Measurements from ENCODE around the gene CENPU.

Gene CENPU

DNA sequence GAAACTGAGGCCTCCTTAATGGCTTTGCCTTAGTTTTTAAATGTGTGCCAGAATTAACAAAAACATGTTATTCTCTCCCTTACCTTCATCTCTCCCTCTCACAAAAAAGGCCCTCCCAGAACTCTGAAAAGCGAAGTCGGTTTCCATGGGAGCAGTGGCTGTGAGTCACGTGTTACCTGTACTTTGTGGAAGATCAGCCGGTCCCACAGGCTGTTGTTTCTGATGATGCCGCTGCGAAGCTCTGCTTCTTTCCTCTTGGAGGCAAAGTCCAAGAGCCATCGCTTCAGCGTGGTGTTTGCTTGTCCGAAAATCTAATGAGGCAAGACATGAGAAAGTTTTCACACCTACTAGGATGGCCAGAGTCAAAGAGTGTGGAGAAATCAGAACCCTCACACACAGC lies 32.5 kb upstream of the CENPU start:
- Histone ChIP-seq H3K36me3 (ENCODE audit: control insufficient read depth in 2 of 2, insufficient read depth in 2 of 2, low read length in 2 of 2) (peaks cover 54 to 58% of the 10 kb centered on the region in 2 donors), H3K27ac (ENCODE audit: low read length) (no peak overlapping the region), H3K9me3 (ENCODE audit: control insufficient read depth in 2 of 2, low read length in 2 of 2) (no peaks in the 10 kb centered on the region), H3K27me3 (ENCODE audit: control insufficient read depth in 1 of 2, insufficient read depth in 2 of 2, low read length in 2 of 2) (no peaks in the 10 kb centered on the region), H3K9ac (ENCODE audit: low read length in 2 of 2) (no peak overlapping the region), H3K4me1 (ENCODE audit: control insufficient read depth, insufficient read depth, low read length) (peaks cover 3% of the 10 kb centered on the region), H3K4me3 (ENCODE audit: low read length in 2 of 2) (no peak overlapping the region)

DNA sequence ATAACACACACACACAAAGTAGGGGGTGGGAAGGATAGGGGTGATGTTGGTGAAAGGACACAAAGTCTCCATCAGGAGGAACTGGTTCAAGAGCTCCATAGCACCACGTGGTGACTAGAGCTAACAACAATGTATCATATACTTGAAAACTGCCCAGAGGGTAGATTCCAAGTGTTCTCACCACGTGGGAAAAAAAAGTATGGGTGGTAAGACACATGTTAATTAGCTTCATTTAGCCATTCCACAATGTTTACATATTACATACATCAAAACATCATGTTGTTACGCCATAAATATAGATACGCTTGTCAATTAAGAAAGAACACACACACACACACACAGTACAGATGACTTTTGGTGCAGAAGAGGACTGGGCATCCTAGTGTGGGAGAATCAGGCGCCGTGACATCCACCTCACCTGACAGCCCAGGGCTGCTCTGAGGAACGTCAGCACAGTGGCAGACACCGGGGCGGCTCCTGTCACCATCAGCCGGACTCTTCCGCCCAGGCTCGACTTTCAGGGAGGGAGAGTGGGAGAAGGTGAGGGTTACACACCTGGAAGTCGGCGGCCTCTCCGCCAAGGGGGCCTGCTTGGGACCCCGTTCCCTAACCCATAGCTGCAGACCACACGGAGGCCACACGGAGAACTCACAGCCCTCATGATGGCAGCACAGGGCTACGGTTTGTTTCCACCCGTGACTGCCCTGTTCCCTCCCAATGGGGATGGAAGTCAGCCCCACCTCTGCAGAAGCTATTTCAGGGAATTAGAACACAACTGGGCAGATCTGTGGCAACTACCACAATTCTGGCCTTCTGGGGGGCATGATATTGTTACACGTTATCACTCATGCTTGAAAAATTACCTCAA lies 31.8 kb upstream of the CENPU start:
- Histone ChIP-seq H3K27ac (ENCODE audit: low read length) (no peak overlapping the region), H3K4me1 (ENCODE audit: control insufficient read depth, insufficient read depth, low read length) (peaks cover 3% of the 10 kb centered on the region), H3K4me3 (ENCODE audit: low read length in 2 of 2) (no peak overlapping the region), H3K9me3 (ENCODE audit: control insufficient read depth in 2 of 2, low read length in 2 of 2) (no peaks in the 10 kb centered on the region), H3K9ac (ENCODE audit: low read length in 2 of 2) (no peak overlapping the region), H3K36me3 (ENCODE audit: control insufficient read depth in 2 of 2, insufficient read depth in 2 of 2, low read length in 2 of 2) (peaks cover 58 to 64% of the 10 kb centered on the region in 2 donors), H3K27me3 (ENCODE audit: control insufficient read depth in 1 of 2, insufficient read depth in 2 of 2, low read length in 2 of 2) (no peaks in the 10 kb centered on the region)

- H3K36me3 ChIP-seq (ENCODE audit: control insufficient read depth in 2 of 2, insufficient read depth in 2 of 2, low read length in 2 of 2), result peaks cover 57 to 66% of the 10 kb centered on the region in 2 donors
- H3K27ac ChIP-seq (ENCODE audit: low read length), result no peak overlapping the region
- no peak overlapping the region for H3K9ac ChIP-seq (ENCODE audit: low read length in 2 of 2)
- H3K4me1 ChIP-seq (ENCODE audit: control insufficient read depth, insufficient read depth, low read length), result peaks cover 3% of the 10 kb centered on the region
- H3K27me3 ChIP-seq (ENCODE audit: control insufficient read depth in 1 of 2, insufficient read depth in 2 of 2, low read length in 2 of 2), result no peaks in the 10 kb centered on the region
- H3K9me3 ChIP-seq (ENCODE audit: control insufficient read depth in 2 of 2, low read length in 2 of 2), result no peaks in the 10 kb centered on the region
- no peak overlapping the region for H3K4me3 ChIP-seq (ENCODE audit: low read length in 2 of 2)
Observed at GRCh38 chr4:184764601-184765000, 30.7 kb upstream of the CENPU start.

DNA sequence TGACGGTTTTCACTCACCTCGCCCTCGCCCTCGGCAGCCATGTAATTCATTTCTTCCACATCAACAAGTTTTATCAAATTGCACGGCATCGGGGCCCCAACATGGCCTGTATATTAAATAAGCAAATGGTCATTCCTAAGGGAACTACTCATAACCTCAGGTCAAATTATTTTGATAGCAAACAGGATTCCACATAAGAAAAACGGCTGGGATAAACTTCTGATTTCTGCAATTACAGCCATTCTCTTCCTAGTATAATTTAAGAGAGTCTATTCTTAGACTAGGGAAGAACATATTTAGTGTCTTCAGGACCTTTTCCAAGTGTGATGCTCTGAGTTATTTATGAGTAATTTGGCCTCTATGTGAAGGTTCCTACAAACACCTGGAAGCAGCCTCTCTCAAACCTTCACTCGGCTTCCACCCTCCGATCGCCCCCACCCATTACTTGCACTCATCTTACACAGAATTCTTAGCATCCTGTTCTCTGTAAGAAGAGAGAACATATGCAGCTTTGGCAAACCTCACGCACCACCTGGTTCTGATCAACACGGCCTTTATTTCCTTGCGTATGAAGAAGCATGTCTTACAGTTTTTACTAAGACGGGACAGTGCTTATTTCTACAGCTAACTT lies 29.4 kb upstream of the CENPU start:
- Histone ChIP-seq H3K27ac (ENCODE audit: low read length) (no peak overlapping the region), H3K4me1 (ENCODE audit: control insufficient read depth, insufficient read depth, low read length) (peaks cover 3% of the 10 kb centered on the region)

DNA sequence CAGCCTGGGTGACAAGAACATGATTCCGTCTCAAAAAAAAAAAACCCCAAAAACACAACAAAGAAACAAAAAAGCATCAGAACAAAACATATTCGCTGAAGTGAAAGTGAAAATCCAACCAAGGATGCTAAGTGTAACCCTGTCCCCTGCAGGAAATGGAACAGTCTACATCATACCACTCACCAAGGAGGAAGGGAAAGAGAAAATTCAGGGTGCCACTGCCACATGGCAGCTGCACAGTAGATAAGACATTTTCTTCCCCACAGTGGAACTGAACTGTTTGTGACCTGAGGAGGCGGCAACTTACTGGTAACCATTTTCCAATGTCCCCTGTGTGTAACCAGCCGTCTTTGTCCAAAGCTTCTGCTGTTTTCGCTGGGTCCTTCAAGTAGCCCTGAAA lies 28.2 kb upstream of the CENPU start:
- no peaks in the 10 kb centered on the region for H3K9me3 ChIP-seq (ENCODE audit: control insufficient read depth in 2 of 2, low read length in 2 of 2)
- no peak overlapping the region for H3K4me3 ChIP-seq (ENCODE audit: low read length in 2 of 2)
- H3K27me3 ChIP-seq (ENCODE audit: control insufficient read depth in 1 of 2, insufficient read depth in 2 of 2, low read length in 2 of 2), result no peaks in the 10 kb centered on the region
- no peak overlapping the region for H3K27ac ChIP-seq (ENCODE audit: low read length)
- H3K36me3 ChIP-seq (ENCODE audit: control insufficient read depth in 2 of 2, insufficient read depth in 2 of 2, low read length in 2 of 2), result peaks cover 44 to 53% of the 10 kb centered on the region in 2 donors
- H3K9ac ChIP-seq (ENCODE audit: low read length in 2 of 2), result no peak overlapping the region
- H3K4me1 ChIP-seq (ENCODE audit: control insufficient read depth, insufficient read depth, low read length), result peaks cover 3% of the 10 kb centered on the region

More for the DNA sequence above, 29.4 kb upstream of the CENPU start:
- Histone ChIP-seq H3K27me3 (ENCODE audit: control insufficient read depth in 1 of 2, insufficient read depth in 2 of 2, low read length in 2 of 2) (no peaks in the 10 kb centered on the region), H3K9me3 (ENCODE audit: control insufficient read depth in 2 of 2, low read length in 2 of 2) (no peaks in the 10 kb centered on the region), H3K4me3 (ENCODE audit: low read length in 2 of 2) (no peak overlapping the region), H3K9ac (ENCODE audit: low read length in 2 of 2) (no peak overlapping the region), H3K36me3 (ENCODE audit: control insufficient read depth in 2 of 2, insufficient read depth in 2 of 2, low read length in 2 of 2) (peaks cover 52 to 59% of the 10 kb centered on the region in 2 donors)

- Histone ChIP-seq H3K27me3 (ENCODE audit: control insufficient read depth in 1 of 2, insufficient read depth in 2 of 2, low read length in 2 of 2) (no peaks in the 10 kb centered on the region), H3K4me3 (ENCODE audit: low read length in 2 of 2) (no peak overlapping the region), H3K36me3 (ENCODE audit: control insufficient read depth in 2 of 2, insufficient read depth in 2 of 2, low read length in 2 of 2) (peaks cover 38 to 48% of the 10 kb centered on the region in 2 donors), H3K9me3 (ENCODE audit: control insufficient read depth in 2 of 2, low read length in 2 of 2) (no peaks in the 10 kb centered on the region), H3K4me1 (ENCODE audit: control insufficient read depth, insufficient read depth, low read length) (peaks cover 3% of the 10 kb centered on the region), H3K9ac (ENCODE audit: low read length in 2 of 2) (no peak overlapping the region), H3K27ac (ENCODE audit: low read length) (no peak overlapping the region)
Observed at GRCh38 chr4:184760681-184761080, 26.8 kb upstream of the CENPU start.

DNA sequence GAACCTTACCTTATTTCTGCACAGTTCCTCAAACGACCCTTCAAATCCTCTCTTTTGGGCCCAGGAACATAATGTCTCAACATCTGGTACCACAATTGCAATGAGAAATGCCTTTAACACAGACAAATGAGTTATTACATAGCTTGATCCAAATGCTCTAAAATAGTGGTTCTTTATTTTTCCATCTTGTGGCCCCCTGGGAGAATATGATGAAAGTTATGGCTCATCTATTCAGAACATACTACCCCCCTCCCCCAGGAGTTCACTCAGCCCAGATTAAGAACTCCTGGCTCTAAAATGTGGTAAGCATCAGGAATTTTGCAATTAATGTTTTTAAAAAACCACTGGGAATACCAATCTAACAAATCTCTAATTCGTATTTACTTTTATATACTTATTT lies 23.9 kb upstream of the CENPU start:
- H3K27ac ChIP-seq (ENCODE audit: low read length), result no peak overlapping the region
- no peaks in the 10 kb centered on the region for H3K27me3 ChIP-seq (ENCODE audit: control insufficient read depth in 1 of 2, insufficient read depth in 2 of 2, low read length in 2 of 2)
- H3K9ac ChIP-seq (ENCODE audit: low read length in 2 of 2), result no peak overlapping the region
- H3K9me3 ChIP-seq (ENCODE audit: control insufficient read depth in 2 of 2, low read length in 2 of 2), result no peaks in the 10 kb centered on the region
- no peak overlapping the region for H3K4me3 ChIP-seq (ENCODE audit: low read length in 2 of 2)
- H3K4me1 ChIP-seq (ENCODE audit: control insufficient read depth, insufficient read depth, low read length), result peaks cover under 1% of the 10 kb centered on the region
- H3K36me3 ChIP-seq (ENCODE audit: control insufficient read depth in 2 of 2, insufficient read depth in 2 of 2, low read length in 2 of 2), result peaks cover 31 to 32% of the 10 kb centered on the region in 2 donors

DNA sequence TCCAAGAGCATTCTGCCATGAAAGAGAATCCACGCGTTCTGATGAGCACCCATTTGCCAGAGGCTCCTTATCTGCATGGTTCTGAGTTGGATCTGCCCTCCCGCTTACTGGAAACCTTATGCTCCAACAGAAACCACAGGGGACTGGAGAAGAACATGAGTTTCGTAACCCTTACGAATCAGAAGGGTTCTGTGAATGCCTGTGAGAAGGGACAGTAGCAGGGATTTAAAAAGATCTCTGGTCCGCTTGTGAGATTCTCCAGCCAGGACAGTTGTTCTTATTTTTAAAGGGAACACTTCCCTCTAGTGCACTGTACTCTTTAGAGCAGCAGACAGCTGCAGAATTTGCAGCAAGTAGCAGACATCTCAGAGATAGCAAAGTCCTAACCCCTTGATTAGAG lies 22.5 kb upstream of the CENPU start:
- Histone ChIP-seq H3K27ac (ENCODE audit: low read length) (no peak overlapping the region), H3K4me1 (ENCODE audit: control insufficient read depth, insufficient read depth, low read length) (no peaks in the 10 kb centered on the region), H3K9me3 (ENCODE audit: control insufficient read depth in 2 of 2, low read length in 2 of 2) (no peaks in the 10 kb centered on the region), H3K9ac (ENCODE audit: low read length in 2 of 2) (no peak overlapping the region), H3K36me3 (ENCODE audit: control insufficient read depth in 2 of 2, insufficient read depth in 2 of 2, low read length in 2 of 2) (peaks cover 22 to 28% of the 10 kb centered on the region in 2 donors), H3K27me3 (ENCODE audit: control insufficient read depth in 1 of 2, insufficient read depth in 2 of 2, low read length in 2 of 2) (no peaks in the 10 kb centered on the region), H3K4me3 (ENCODE audit: low read length in 2 of 2) (no peak overlapping the region)

DNA sequence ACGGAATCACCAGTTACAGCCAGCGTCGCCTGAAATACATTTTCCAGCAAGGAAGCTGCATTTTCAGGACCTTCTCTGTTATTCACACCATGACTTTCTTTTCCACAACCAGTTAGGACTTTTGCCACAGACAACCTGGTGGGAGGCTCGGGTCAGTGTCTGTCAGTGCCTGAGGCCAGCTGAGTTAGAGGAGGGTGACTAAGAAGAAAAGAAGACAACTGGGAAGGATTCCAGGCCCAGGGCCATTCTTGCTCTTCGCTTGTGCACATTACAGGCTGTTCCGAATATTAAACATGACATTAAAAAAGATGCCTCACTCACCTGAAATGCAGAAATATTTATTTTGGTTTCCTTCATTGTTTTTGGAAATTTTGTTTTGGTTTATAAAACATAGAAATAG lies 21.4 kb upstream of the CENPU start:
- H3K4me1 ChIP-seq (ENCODE audit: control insufficient read depth, insufficient read depth, low read length), result no peaks in the 10 kb centered on the region
- H3K9me3 ChIP-seq (ENCODE audit: control insufficient read depth in 2 of 2, low read length in 2 of 2), result no peaks in the 10 kb centered on the region
- no peaks in the 10 kb centered on the region for H3K27me3 ChIP-seq (ENCODE audit: control insufficient read depth in 1 of 2, insufficient read depth in 2 of 2, low read length in 2 of 2)
- H3K27ac ChIP-seq (ENCODE audit: low read length), result no peak overlapping the region
- H3K9ac ChIP-seq (ENCODE audit: low read length in 2 of 2), result no peak overlapping the region
- no peak overlapping the region for H3K4me3 ChIP-seq (ENCODE audit: low read length in 2 of 2)
- H3K36me3 ChIP-seq (ENCODE audit: control insufficient read depth in 2 of 2, insufficient read depth in 2 of 2, low read length in 2 of 2), result peaks cover 12 to 20% of the 10 kb centered on the region in 2 donors

DNA sequence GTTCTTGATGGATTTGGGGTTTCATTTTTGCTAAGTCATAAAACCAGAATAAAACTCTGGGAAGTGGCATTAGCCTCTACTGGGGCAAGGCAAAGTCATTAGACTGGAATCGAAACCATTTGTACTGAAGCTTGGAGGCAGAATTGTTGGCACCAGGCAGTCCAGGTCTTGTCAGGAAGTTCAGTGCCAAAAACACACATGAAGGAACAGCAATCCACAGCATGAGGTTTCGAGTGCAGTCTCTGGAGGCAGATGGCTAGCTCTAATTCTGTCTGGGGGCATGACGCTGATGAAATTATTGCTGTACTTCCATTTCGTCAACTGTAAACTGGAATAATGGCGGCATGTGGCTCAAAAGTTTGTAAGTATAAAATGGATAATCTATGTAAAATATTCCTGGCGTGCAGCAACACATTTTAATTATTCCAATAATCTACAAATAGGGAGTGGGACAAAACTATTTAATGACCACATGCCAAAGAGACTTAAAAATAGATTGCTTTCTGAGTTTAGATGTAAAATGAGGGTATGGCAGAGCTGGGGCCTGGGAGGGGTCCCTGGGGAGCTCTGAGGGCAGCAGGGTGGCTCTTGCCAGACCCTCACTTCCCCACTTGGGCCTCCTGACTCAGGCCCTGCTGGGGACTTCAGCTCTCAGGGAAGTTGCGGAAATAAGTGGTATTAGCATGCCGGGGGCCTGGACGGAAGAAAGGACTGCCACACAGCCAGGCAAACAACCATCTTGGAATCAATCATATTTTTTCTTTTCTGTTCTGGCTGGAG lies 18.8 kb upstream of the CENPU start:
- H3K9me3 ChIP-seq (ENCODE audit: control insufficient read depth in 2 of 2, low read length in 2 of 2), result no peaks in the 10 kb centered on the region
- no peak overlapping the region for H3K9ac ChIP-seq (ENCODE audit: low read length in 2 of 2)
- H3K27ac ChIP-seq (ENCODE audit: low read length), result no peak overlapping the region
- H3K4me3 ChIP-seq (ENCODE audit: low read length in 2 of 2), result no peak overlapping the region
- H3K36me3 ChIP-seq (ENCODE audit: control insufficient read depth in 2 of 2, insufficient read depth in 2 of 2, low read length in 2 of 2), result peaks cover 9 to 15% of the 10 kb centered on the region in 2 donors
- no peaks in the 10 kb centered on the region for H3K27me3 ChIP-seq (ENCODE audit: control insufficient read depth in 1 of 2, insufficient read depth in 2 of 2, low read length in 2 of 2)
- H3K4me1 ChIP-seq (ENCODE audit: control insufficient read depth, insufficient read depth, low read length), result no peaks in the 10 kb centered on the region
